Stomach smooth muscle (tissue), 2 donors: ENCODE results near the gene IRF1.
A peak's percentile ranks its signal among the peaks of the same experiment; 100 is the strongest.

Source experiments
- H3K27ac ChIP-seq: one replicate; pipeline ENCODE4 v1.7.0; 2013; ENCODE audit warnings: mild to moderate bottlenecking, low read length, inconsistent platforms
- H3K27me3 ChIP-seq, 2 donors: one replicate each; pipeline ENCODE4 v1.7.0; 2013; ENCODE audit warnings: low read length in 2 of 2; ENCODE audit not compliant: insufficient read depth in 2 of 2, control insufficient read depth in 1 of 2
- H3K36me3 ChIP-seq, 2 donors: one replicate each; pipeline ENCODE4 v1.7.0; 2013; ENCODE audit warnings: low read length in 2 of 2; ENCODE audit not compliant: control insufficient read depth in 2 of 2, insufficient read depth in 2 of 2
- H3K4me1 ChIP-seq: one replicate; pipeline ENCODE4 v1.7.0; 2013; ENCODE audit warnings: low read length; ENCODE audit not compliant: control insufficient read depth, insufficient read depth
- H3K4me3 ChIP-seq, 2 donors: one replicate each; pipeline ENCODE4 v1.7.0; 2013; ENCODE audit warnings: low read length in 2 of 2
- H3K9ac ChIP-seq, 2 donors: one replicate each; pipeline ENCODE4 v1.7.0; 2013; ENCODE audit warnings: low read length in 2 of 2, mild to moderate bottlenecking in 1 of 2
- H3K9me3 ChIP-seq, 2 donors: one replicate each; pipeline ENCODE4 v1.7.0; 2013; ENCODE audit warnings: low read length in 2 of 2; ENCODE audit not compliant: control insufficient read depth in 2 of 2
- donor health status: healthy.
- donor health status: Pancreatic carcinoma.

IRF1 gene

DNA sequence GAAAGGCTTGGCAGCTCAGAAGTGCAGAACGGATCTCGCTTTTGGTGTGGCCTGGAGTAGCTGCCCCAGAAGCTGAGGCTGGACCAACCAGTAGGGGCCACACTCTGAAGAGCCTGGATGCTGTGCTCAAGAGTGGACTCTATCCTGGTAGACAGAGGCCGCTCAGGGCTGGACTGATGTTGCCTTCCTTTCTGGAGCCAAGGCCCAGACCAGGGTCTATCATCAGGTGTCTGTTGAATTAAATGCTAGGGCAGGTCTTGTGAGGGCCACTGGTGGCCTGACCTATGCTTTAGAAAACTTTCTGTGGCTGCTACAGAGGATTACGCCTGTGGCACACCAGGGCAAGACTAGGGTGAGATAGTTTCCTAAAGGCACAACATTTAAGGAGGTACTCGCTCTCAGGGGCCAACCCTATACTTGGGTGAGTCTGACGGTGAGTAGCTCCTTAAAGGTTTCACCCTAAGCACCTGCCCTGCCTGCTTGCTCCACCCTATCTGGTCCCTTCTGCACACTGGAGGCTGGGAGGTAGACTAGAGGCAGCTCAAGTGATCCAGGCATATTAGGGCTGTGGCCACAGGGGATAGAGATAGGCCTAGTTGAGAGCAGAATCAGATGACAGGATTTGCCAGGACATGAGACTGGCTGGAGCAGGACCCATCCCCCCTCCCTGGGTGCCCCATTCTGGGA, 9.8 kb upstream of the IRF1 start:
- no peak overlapping the region for H3K4me3 ChIP-seq
- no peaks in the 10 kb centered on the region for H3K27me3 ChIP-seq
- peak overlapping the region in 1 of 2 donors; percentile 29 for H3K9ac ChIP-seq
- no peaks in the 10 kb centered on the region for H3K36me3 ChIP-seq
- no peaks in the 10 kb centered on the region for H3K9me3 ChIP-seq
- peaks cover 39% of the 10 kb centered on the region for H3K4me1 ChIP-seq
- H3K27ac ChIP-seq = peak overlapping the region; percentile 92

DNA sequence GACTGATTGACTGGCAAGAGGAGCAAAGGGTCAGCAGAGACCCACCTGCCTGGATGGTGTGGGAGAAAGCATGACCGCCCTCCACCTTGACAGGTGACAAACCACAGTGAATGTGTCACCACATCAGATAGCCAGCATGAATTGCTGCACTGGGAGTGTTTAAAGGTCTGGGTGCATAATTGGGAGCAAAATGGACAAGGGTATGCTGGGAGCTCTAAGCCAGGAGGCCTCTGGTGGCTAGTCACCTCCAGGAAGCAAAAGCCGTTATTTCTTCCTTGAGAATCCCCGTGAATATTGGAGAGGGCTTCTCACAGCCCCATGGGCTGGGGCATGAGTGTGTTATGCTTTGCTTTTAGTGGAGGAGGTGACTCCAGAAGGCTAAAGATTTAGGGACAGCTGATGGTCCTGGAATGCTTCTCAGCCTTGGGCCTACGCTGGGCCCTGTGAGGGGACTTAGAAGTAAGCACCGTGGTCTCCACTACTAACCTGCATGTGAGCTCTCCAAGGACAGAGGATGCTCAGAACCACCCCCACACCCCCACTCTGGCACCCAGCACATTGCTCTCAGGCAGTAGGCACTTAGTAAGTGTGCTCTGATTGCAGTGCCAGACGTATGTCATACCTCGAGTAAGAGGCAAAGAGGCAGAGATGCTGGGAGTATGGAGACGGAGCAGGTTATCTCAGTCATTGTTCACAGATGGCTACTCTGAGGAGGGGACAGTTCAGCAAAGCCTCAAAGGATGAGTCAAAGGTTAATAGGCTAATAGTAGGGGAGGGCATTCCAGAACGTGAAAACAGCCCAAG, 9.1 kb upstream of the IRF1 start:
- no peak overlapping the region for H3K9ac ChIP-seq
- H3K4me3 ChIP-seq = no peak overlapping the region
- H3K36me3 ChIP-seq = no peaks in the 10 kb centered on the region
- no peaks in the 10 kb centered on the region for H3K27me3 ChIP-seq
- H3K9me3 ChIP-seq = no peaks in the 10 kb centered on the region
- H3K27ac ChIP-seq = peak overlapping the region; percentile 92
- peaks cover 45% of the 10 kb centered on the region for H3K4me1 ChIP-seq

DNA sequence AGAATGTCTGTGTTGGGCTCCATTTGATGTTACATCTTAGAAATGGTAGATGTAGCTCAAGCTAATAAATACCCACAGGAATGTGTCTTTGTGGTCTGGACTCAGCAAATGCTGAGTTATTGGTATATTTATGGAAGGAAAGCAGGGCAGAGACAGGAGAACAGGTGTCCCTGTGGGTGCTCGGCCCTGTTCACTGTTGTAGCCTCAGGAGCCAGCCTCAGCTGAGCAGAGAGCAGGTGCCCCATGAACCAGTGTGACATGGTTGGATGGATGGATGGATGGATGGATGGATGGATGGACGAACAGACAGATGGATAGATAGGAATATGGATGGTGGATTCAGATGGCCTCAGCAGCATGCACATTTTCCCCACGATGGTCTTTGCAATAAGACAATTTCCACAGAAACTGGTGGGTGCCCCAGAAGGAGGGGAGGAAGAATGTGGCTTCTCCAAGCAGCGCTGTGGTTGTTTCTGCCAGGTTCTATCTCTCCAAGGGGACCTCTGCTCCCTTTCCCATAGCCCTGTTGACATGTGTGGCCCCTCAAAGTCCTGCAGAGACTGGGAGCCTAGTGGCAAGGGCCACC, 8.2 kb upstream of the IRF1 start:
- H3K9ac ChIP-seq = no peak overlapping the region
- no peaks in the 10 kb centered on the region for H3K36me3 ChIP-seq
- no peaks in the 10 kb centered on the region for H3K9me3 ChIP-seq
- H3K4me3 ChIP-seq = no peak overlapping the region
- peaks cover 50% of the 10 kb centered on the region for H3K4me1 ChIP-seq
- no peaks in the 10 kb centered on the region for H3K27me3 ChIP-seq
- H3K27ac ChIP-seq = peak overlapping the region; percentile 92

DNA sequence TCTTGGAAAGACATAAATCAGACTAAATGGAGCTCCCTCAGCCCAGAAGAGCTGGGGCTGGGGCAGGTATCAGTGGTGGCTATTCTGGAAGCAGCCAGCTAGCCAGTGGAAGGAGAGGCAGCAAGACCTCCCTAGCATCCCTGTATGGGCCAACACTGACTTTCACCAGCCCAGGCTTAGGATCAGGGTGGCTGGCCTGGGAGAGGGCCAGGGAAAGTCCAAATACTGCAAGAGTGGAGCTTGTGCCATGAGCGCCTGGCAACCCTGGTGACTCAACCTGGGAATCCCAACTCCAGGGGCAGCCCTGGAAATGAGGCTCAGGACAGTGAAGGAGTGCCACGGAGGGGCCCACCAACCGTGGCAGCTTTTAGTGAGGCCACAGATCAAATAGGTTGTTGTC, 7.6 kb upstream of the IRF1 start:
- Histone ChIP-seq H3K9me3 (no peaks in the 10 kb centered on the region), H3K27me3 (no peaks in the 10 kb centered on the region), H3K36me3 (no peaks in the 10 kb centered on the region), H3K4me3 (no peak overlapping the region), H3K4me1 (peaks cover 50% of the 10 kb centered on the region), H3K9ac (peak overlapping the region in 1 of 2 donors; percentile 19), H3K27ac (peak overlapping the region; percentile 92)

DNA sequence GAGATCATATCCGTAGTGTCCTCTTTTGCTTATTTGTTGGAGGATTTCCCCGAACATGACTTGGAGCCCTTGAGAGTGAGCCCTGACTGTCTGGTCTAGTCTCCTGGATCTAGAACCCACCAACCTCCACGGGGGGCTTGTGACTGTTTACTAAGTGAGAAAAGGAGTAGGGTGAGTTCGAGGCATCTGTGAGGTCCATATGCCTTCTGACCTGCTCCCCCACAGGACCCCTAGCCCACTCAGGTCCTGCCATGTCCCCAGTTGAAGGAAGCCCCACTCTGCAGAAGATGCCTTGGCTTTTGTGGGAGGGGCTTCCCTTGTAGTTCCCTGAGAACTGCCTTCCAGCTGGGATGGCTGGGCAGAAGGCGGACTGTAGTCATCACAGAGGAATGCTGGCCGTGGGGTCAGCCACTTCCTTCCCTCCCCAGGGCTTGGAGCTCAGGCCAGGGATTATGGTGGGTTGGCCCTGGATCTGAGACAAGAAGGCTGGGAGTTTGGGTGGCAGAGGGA, 7.0 kb upstream of the IRF1 start:
- no peaks in the 10 kb centered on the region for H3K27me3 ChIP-seq
- peak overlapping the region; percentile 67 to 90 for H3K4me3 ChIP-seq
- H3K27ac ChIP-seq = peak overlapping the region; percentile 92
- H3K4me1 ChIP-seq = peaks cover 50% of the 10 kb centered on the region
- no peaks in the 10 kb centered on the region for H3K36me3 ChIP-seq
- H3K9ac ChIP-seq = peak overlapping the region; percentile 55 to 87
- no peaks in the 10 kb centered on the region for H3K9me3 ChIP-seq

DNA sequence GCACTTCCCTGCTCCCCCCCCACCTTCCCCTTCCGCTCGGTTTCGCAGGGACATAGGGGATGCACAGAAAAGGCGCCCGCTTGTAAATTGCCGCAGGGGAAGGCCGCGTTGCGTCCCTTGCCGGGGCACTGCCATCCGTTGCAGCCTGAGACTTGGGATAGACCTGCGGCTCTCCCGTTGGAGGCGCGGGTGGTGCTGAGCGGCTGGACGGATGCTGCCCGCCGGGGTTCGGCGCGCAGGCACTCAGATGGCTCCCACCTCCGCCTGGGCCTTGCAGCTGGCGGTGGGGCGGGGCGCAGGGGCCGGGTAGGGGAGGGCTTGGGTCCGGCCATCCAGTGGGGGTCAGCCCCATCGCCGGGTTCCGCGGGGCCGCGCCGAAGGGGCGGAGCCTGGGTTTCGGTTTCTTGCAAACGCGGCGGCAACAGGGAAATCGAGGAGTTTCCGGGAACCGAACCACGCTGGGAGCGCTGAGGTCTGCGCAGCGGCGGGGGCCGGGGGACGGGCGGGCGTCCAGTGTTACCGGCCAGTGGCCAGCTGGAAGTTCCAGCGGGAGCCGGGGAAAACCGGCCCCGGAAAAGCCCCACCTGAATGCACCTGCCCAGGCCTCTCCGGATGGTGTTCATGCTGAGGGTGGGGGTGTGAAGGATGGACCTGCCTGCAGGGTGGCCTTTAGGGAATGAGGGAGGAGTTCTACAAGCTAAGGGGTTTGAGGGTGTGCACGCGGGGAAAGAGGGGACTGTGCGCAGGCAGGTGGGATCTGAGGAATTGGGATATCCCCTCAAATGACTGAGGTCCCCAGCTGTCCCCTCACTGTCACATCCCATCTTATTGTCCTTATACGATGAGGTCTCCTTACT, 6.3 kb upstream of the IRF1 start:
- H3K36me3 ChIP-seq = no peaks in the 10 kb centered on the region
- no peaks in the 10 kb centered on the region for H3K27me3 ChIP-seq
- H3K27ac ChIP-seq = peak overlapping the region; percentile 92
- peaks cover 52% of the 10 kb centered on the region for H3K4me1 ChIP-seq
- peak overlapping the region; percentile 87 to 90 for H3K4me3 ChIP-seq
- peak overlapping the region; percentile 75 to 87 for H3K9ac ChIP-seq
- no peaks in the 10 kb centered on the region for H3K9me3 ChIP-seq

DNA sequence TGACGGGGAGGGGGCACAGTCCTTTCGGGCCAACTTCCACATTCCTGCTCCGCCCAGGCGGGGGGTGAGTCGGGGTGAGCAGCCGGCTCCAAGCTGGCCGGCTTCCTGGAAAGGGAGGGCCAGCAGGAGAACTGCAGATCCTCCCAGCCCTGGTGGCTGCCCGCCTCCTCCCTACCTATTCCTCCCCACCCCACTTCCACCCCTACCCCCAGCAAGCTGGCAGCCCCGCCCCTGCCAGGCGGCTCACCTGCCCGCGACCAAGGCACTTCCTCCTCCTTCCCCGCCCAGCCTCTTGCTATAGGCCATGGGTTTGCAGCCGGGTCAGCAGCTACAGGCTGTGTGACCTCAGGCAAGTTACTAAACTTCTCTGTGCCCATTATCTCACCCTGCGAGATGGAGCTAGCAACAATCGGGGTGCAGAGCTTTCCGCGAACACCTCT, 5.6 kb upstream of the IRF1 start:
- H3K27ac ChIP-seq = peak overlapping the region; percentile 92
- peaks cover 51% of the 10 kb centered on the region for H3K4me1 ChIP-seq
- no peaks in the 10 kb centered on the region for H3K27me3 ChIP-seq
- peak overlapping the region; percentile 75 to 87 for H3K9ac ChIP-seq
- peak overlapping the region; percentile 87 to 90 for H3K4me3 ChIP-seq
- H3K9me3 ChIP-seq = no peaks in the 10 kb centered on the region
- no peaks in the 10 kb centered on the region for H3K36me3 ChIP-seq

DNA sequence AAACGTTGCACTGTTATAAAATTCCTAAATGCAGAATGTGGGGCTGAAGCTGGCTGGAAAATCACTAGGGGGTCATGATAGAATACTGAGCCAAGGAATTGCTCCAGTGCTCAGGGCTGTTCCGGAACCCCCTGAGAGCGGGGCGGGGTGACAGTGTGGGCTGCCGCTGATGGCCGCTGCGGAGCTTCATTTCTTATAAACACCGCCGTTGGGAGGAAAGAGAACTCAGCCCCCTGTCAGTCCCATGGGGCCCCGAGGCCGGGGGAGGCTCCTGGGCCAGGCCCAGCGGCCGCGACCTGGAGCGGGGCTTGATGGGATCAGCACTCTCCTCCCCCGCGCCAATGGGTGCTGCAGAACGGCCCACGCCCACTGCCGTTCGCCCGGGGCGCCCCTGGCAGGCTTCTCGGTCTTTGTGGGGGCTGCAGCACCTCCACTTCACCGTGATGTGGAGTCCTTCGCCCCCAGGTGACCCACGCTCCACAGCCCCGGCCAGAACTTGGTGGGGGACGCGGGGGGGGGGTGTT, 5.2 kb upstream of the IRF1 start:
- H3K27ac ChIP-seq = peak overlapping the region; percentile 92
- H3K27me3 ChIP-seq = no peaks in the 10 kb centered on the region
- peak overlapping the region; percentile 71 to 87 for H3K9ac ChIP-seq
- peak overlapping the region; percentile 55 to 90 for H3K4me3 ChIP-seq
- peaks cover 49% of the 10 kb centered on the region for H3K4me1 ChIP-seq
- no peaks in the 10 kb centered on the region for H3K9me3 ChIP-seq
- no peaks in the 10 kb centered on the region for H3K36me3 ChIP-seq

DNA sequence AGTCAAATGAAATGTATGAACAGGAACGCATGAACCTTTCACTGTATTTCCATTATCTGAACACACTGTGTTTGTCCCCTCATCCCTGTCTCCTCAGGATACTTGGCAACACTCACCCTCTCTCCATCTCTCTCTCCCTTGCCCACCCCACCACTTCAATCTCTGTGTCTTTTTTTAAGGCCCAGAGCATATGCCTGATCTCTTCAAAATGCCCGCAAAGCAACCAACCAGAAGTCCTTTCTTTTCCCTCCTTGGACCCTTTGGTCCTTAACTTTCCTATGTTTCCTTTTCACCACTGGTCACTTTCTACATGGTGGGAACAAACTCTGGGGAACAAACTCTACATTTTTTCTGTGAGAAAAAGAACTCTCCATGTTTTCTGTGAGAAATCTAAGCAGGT, 3.2 kb upstream of the IRF1 start:
- peaks cover 61% of the 10 kb centered on the region for H3K4me1 ChIP-seq

DNA sequence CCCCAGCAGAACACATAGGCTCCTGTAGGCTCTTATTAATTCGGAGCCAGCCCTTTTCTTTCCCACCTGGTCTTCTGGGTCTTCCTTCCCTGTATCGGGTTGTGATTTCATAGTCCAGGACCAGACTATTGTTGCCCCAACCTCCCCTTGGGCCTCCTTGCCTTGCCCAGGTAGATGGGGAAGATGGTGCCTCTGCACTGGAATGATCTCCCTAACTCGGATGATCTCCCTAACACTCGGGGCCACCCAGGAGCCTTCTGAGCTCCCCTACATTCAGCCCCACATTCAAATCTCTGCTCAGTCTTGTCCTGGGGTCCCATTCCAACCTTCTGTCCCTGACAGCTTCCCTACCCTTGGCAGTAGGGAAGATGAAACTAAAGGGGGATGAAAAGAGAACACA, 2.7 kb upstream of the IRF1 start:
- no peak overlapping the region for H3K9ac ChIP-seq
- H3K9me3 ChIP-seq = no peaks in the 10 kb centered on the region
- H3K4me1 ChIP-seq = peaks cover 63% of the 10 kb centered on the region
- H3K27ac ChIP-seq = no peak overlapping the region
- H3K27me3 ChIP-seq = no peaks in the 10 kb centered on the region
- peaks cover under 1 to 11% of the 10 kb centered on the region in 2 donors for H3K36me3 ChIP-seq
- no peak overlapping the region for H3K4me3 ChIP-seq

More for the DNA sequence above, 3.2 kb upstream of the IRF1 start:
- H3K27me3 ChIP-seq = no peaks in the 10 kb centered on the region
- H3K9ac ChIP-seq = no peak overlapping the region
- no peak overlapping the region for H3K4me3 ChIP-seq
- no peaks in the 10 kb centered on the region for H3K9me3 ChIP-seq
- peak overlapping the region; percentile 92 for H3K27ac ChIP-seq
- peaks cover 0 to 6% of the 10 kb centered on the region in 2 donors for H3K36me3 ChIP-seq
